Mesenchymal stem cell (in vitro differentiated cells and primary cell): Measurements from ENCODE around the gene HLA-B.
A peak's percentile ranks its signal among the peaks of the same experiment; 100 is the strongest.

Experiments used
- DNase-seq: peaks from one replicate; pipeline ENCODE4 v3.0.0-alpha.2; 2013
- H2AFZ ChIP-seq: one replicate; pipeline ENCODE4 v1.6.1; 2013; ENCODE audit warnings: low read depth, mild to moderate bottlenecking, control low read depth, inconsistent platforms, low read length, moderate library complexity
- H2AK5ac ChIP-seq: 2 replicates; pipeline ENCODE4 v1.6.1; 2013; ENCODE audit warnings: low read length, moderate library complexity, mild to moderate bottlenecking, inconsistent platforms; ENCODE audit not compliant: severe bottlenecking
- H2BK120ac ChIP-seq: one replicate; pipeline ENCODE4 v1.6.1; 2013; ENCODE audit warnings: low read depth, mild to moderate bottlenecking, inconsistent platforms, low read length, moderate library complexity
- H2BK12ac ChIP-seq, 2 experiments: one replicate each; pipeline ENCODE4 v1.6.1; 2013; ENCODE audit warnings: inconsistent platforms in 2 of 2, low read length in 2 of 2, mild to moderate bottlenecking in 2 of 2, moderate library complexity in 2 of 2, control low read depth in 1 of 2
- H2BK15ac ChIP-seq: one replicate; pipeline ENCODE4 v1.6.1; 2013; ENCODE audit warnings: mild to moderate bottlenecking, low read depth, inconsistent platforms; ENCODE audit not compliant: poor library complexity, severe bottlenecking
- H2BK5ac ChIP-seq: 2 replicates; pipeline ENCODE4 v1.6.1; 2013; ENCODE audit warnings: low read depth, mild to moderate bottlenecking, low read length, control low read depth, inconsistent platforms; ENCODE audit not compliant: poor library complexity, severe bottlenecking
- H3K14ac ChIP-seq, 2 experiments: one replicate each; pipeline ENCODE4 v1.6.1; 2013; ENCODE audit warnings: inconsistent platforms in 2 of 2, low read length in 2 of 2, control low read depth in 1 of 2, mild to moderate bottlenecking in 1 of 2, moderate library complexity in 1 of 2
- H3K18ac ChIP-seq, 2 experiments: one replicate each; pipeline ENCODE4 v1.6.1; 2013; ENCODE audit warnings: inconsistent platforms in 2 of 2, low read length in 2 of 2, control low read depth in 1 of 2, low read depth in 1 of 2, mild to moderate bottlenecking in 1 of 2
- H3K23ac ChIP-seq, 2 experiments: one replicate each; pipeline ENCODE4 v1.6.1; 2013; ENCODE audit warnings: inconsistent platforms in 2 of 2, low read length in 2 of 2, mild to moderate bottlenecking in 2 of 2, moderate library complexity in 2 of 2, control low read depth in 1 of 2
- H3K27ac ChIP-seq: 2 replicates; pipeline ENCODE4 v1.5.1; 2013; ENCODE audit warnings: mild to moderate bottlenecking, moderate library complexity, low read length, control low read depth, inconsistent platforms; ENCODE audit not compliant: poor library complexity, severe bottlenecking
- H3K27me3 ChIP-seq, 2 experiments: 2 replicates each; pipeline versions ENCODE4 v1.6.1 to v1.7.0; 2013; ENCODE audit warnings: low read length in 2 of 2, mild to moderate bottlenecking in 2 of 2, moderate library complexity in 2 of 2, control low read depth in 1 of 2, inconsistent platforms in 1 of 2; ENCODE audit not compliant: control insufficient read depth in 1 of 2, insufficient read depth in 1 of 2
- H3K36me3 ChIP-seq, 2 experiments: 2 replicates each; pipeline versions ENCODE4 v1.6.1 to v1.7.0; 2013; ENCODE audit warnings: low read length in 2 of 2, control low read depth in 1 of 2, inconsistent platforms in 1 of 2, low read depth in 1 of 2, mild to moderate bottlenecking in 1 of 2; ENCODE audit not compliant: insufficient read depth in 2 of 2, control insufficient read depth in 1 of 2
- H3K4ac ChIP-seq, 2 experiments: one replicate each; pipeline ENCODE4 v1.6.1; 2013; ENCODE audit warnings: inconsistent platforms in 2 of 2, low read length in 2 of 2, mild to moderate bottlenecking in 2 of 2, moderate library complexity in 2 of 2, control low read depth in 1 of 2, low read depth in 1 of 2
- H3K4me1 ChIP-seq: 2 replicates; pipeline ENCODE4 v1.6.1; 2013; ENCODE audit warnings: low read depth, low read length, control low read depth; ENCODE audit not compliant: control insufficient read depth, insufficient read depth
- H3K4me2 ChIP-seq: 2 replicates; pipeline ENCODE4 v1.6.1; 2013; ENCODE audit warnings: low read length, mild to moderate bottlenecking, inconsistent platforms; ENCODE audit not compliant: poor library complexity, severe bottlenecking
- H3K4me3 ChIP-seq, 2 experiments: 2 replicates each; pipeline versions ENCODE4 v1.5.1 to v1.7.0; 2013; ENCODE audit warnings: low read length in 2 of 2, mild to moderate bottlenecking in 2 of 2, control low read depth in 1 of 2, low read depth in 1 of 2; ENCODE audit not compliant: insufficient read depth in 1 of 2
- H3K79me1 ChIP-seq: replicated peaks from 2 replicates; pipeline ENCODE4 v1.6.1; 2013; ENCODE audit warnings: mild to moderate bottlenecking, control low read depth, low read length, inconsistent platforms; ENCODE audit not compliant: poor library complexity, severe bottlenecking
- H3K9ac ChIP-seq: 2 replicates; pipeline ENCODE4 v1.7.0; 2013; ENCODE audit warnings: mild to moderate bottlenecking, low read length, moderate library complexity
- H3K9me3 ChIP-seq: 2 replicates; pipeline ENCODE4 v1.7.0; 2013; ENCODE audit warnings: mild to moderate bottlenecking, low read length; ENCODE audit not compliant: control insufficient read depth
- H4K8ac ChIP-seq: one replicate; pipeline ENCODE4 v1.6.1; 2013; ENCODE audit warnings: inconsistent platforms, mild to moderate bottlenecking, low read length, moderate library complexity
- H4K91ac ChIP-seq: one replicate; pipeline ENCODE4 v1.6.1; 2013; ENCODE audit warnings: mild to moderate bottlenecking, low read length, inconsistent platforms
- WGBS: methylation state at CpG from one replicate; pipeline ENCODE4 v1.1.7; 2013; ENCODE audit warnings: mixed read lengths; 5-methylcytosine and 5-hydroxymethylcytosine counted together

The HLA-B gene

DNA sequence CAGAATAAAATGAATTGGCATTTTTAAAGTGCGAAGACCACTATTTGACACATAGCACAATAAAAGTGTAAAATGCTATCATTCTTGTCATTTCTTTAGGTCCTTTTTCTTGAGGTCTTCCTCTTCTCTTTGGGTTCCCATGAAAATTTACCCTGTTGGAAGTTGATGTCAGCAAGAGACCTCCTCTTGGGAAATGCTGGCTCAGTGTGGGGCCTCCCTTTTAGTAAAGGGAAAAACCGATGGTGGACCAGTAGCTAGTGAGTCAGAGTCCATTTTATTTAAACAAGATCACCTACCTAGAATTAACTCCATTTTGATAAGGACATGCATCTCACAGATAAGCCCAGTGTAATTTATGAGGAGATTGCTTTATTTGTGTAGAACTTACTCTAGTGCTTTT lies 47.3 kb downstream of the HLA-B start:
- peaks cover 5% of the 10 kb centered on the region for H3K9me3 ChIP-seq

DNA sequence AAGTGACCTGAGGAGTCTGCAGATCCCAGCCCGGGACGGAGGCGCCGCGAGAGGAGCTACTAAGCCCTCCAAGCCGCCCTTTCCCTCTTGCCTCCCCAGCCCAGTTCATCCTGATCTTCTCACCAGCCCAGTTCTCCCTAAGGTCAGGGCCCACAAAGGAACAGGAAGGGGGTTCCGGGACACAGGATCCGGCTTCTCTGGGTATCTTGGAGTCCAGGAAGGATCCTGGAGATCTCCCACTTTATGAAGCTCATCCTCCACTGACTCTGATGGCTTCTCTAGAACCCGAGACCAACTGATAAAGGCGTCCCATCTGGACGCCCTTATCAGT lies 48.2 kb downstream of the HLA-B start:
- no peak overlapping the region for H3K23ac ChIP-seq
- no peak overlapping the region for H3K14ac ChIP-seq
- H3K4ac ChIP-seq = no peak overlapping the region
- no peak overlapping the region for H3K4me2 ChIP-seq
- no peak overlapping the region for H4K91ac ChIP-seq
- no peak overlapping the region for H2BK12ac ChIP-seq
- no peak for DNase-seq
- no peak overlapping the region for H3K9ac ChIP-seq
- H3K18ac ChIP-seq = no peak overlapping the region
- no peak overlapping the region for H2AK5ac ChIP-seq
- no peak overlapping the region for H4K8ac ChIP-seq
- no peak overlapping the region for H2BK15ac ChIP-seq
- no peaks in the 10 kb centered on the region for H3K4me1 ChIP-seq
- H3K4me3 ChIP-seq = no peak overlapping the region
- no peak overlapping the region for H3K27ac ChIP-seq
- peaks cover 33 to 59% of the 10 kb centered on the region in 2 experiments for H3K27me3 ChIP-seq
- H2AFZ ChIP-seq = no peak overlapping the region
- peaks cover 5% of the 10 kb centered on the region for H3K9me3 ChIP-seq
- no peak overlapping the region for H2BK120ac ChIP-seq
- H2BK5ac ChIP-seq = no peak overlapping the region
- H3K79me1 ChIP-seq = no peaks in the 10 kb centered on the region
- peaks cover 0 to 5% of the 10 kb centered on the region in 2 experiments for H3K36me3 ChIP-seq
- 78% methylated on average over 11 of the region's 11 CpGs for WGBS

More for the DNA sequence above, 47.3 kb downstream of the HLA-B start:
- DNase-seq = no peak
- H3K27ac ChIP-seq = no peak overlapping the region
- H3K27me3 ChIP-seq = peaks cover 33 to 56% of the 10 kb centered on the region in 2 experiments
- H2AFZ ChIP-seq = no peak overlapping the region
- H2BK5ac ChIP-seq = no peak overlapping the region
- no peak overlapping the region for H4K91ac ChIP-seq
- H2BK12ac ChIP-seq = no peak overlapping the region
- no peaks in the 10 kb centered on the region for H3K4me1 ChIP-seq
- no peak overlapping the region for H4K8ac ChIP-seq
- WGBS = no CpG with 5 or more reads among the region's 2 CpGs
- no peak overlapping the region for H3K4me2 ChIP-seq
- no peak overlapping the region for H2AK5ac ChIP-seq
- no peak overlapping the region for H3K14ac ChIP-seq
- H3K79me1 ChIP-seq = no peaks in the 10 kb centered on the region
- H3K18ac ChIP-seq = no peak overlapping the region
- no peak overlapping the region for H3K4ac ChIP-seq
- no peak overlapping the region for H3K9ac ChIP-seq
- H3K36me3 ChIP-seq = peaks cover 0 to 5% of the 10 kb centered on the region in 2 experiments
- no peak overlapping the region for H3K23ac ChIP-seq
- H2BK15ac ChIP-seq = no peak overlapping the region
- no peak overlapping the region for H3K4me3 ChIP-seq
- no peak overlapping the region for H2BK120ac ChIP-seq

DNA sequence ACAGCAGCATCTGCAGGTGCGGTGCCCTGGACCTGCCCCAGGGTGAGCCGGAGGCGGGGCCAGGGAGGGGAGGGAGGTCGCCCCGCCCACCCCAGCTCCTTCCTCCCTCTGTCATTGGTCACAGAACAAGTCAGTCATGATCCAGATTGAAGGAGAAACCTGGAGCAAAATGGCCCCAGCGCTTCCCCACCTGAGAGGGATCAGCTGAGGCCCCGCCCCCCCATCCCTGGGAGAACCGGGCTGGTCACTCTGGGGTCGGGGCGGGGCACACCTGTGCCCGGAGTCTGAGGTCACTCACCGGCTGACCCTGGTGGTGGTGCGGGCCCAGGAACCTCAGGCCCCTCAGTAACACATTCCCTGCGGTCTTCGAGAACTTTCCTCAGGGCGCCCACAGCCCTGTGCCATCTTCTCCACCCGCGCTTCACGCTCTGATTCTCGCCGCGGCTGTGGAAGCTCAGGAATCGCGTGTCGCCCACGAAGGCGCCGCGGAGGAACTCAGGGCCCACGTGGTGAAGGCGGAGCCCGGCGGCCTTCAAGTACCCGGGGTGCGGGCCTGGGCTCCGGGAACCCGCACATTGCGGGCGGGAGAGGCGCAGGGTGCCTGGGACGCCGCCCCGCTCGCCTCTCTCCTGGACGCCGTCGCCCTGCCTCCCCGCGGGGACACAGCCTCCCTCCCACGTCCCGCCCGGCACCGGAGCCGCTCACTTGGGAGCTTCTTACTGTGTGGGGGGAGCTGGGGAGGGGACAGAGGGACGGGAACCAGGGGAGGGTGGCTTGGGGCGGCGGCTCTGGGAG lies 48.7 kb downstream of the HLA-B start:
- H2BK5ac ChIP-seq = no peak overlapping the region
- H4K91ac ChIP-seq = no peak overlapping the region
- peaks cover 0 to 5% of the 10 kb centered on the region in 2 experiments for H3K36me3 ChIP-seq
- no peak overlapping the region for H3K4me2 ChIP-seq
- H3K79me1 ChIP-seq = no peaks in the 10 kb centered on the region
- H2BK12ac ChIP-seq = no peak overlapping the region
- peaks cover 33 to 63% of the 10 kb centered on the region in 2 experiments for H3K27me3 ChIP-seq
- H3K9ac ChIP-seq = no peak overlapping the region
- H3K4me1 ChIP-seq = no peaks in the 10 kb centered on the region
- H3K14ac ChIP-seq = no peak overlapping the region
- no peak overlapping the region for H3K4ac ChIP-seq
- no peak overlapping the region for H2BK15ac ChIP-seq
- H2BK120ac ChIP-seq = no peak overlapping the region
- no peak for DNase-seq
- WGBS = 55% methylated on average over 48 of the region's 57 CpGs
- H3K18ac ChIP-seq = no peak overlapping the region
- no peak overlapping the region for H3K4me3 ChIP-seq
- H3K27ac ChIP-seq = no peak overlapping the region
- no peak overlapping the region for H2AFZ ChIP-seq
- no peak overlapping the region for H2AK5ac ChIP-seq
- no peak overlapping the region for H3K23ac ChIP-seq
- peaks cover 5% of the 10 kb centered on the region for H3K9me3 ChIP-seq
- no peak overlapping the region for H4K8ac ChIP-seq

DNA sequence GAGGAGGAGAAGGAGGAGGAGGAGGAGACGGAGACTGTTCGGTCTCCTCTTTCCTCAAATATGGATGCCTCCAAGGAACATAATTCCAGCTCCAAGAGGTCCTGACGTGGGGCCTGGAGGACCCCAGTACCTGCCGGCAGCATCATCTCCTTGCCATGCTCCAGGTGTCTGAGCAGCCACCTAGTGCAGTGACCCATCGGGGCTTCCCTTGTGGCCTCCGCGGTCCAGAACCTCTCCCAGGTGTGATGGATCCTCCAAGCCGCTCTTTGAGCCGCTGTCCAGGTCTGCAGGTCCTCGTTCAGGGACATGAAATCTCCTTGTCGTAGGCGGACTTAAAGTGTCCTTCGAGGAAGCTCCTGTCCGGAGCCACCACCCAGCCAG lies 49.3 kb downstream of the HLA-B start:
- Histone ChIP-seq H3K23ac (no peak overlapping the region), H2BK5ac (no peak overlapping the region), H3K4ac (no peak overlapping the region), H3K14ac (no peak overlapping the region), H2BK12ac (no peak overlapping the region), H2BK15ac (peak overlapping the region; percentile 28), H3K4me3 (no peak overlapping the region), H3K9ac (no peak overlapping the region), H3K27me3 (peaks cover 28 to 66% of the 10 kb centered on the region in 2 experiments), H4K8ac (no peak overlapping the region), H2AK5ac (no peak overlapping the region), H3K36me3 (peaks cover 0 to 5% of the 10 kb centered on the region in 2 experiments), H3K4me1 (no peaks in the 10 kb centered on the region), H3K18ac (no peak overlapping the region), H3K27ac (no peak overlapping the region), H2AFZ (no peak overlapping the region), H4K91ac (no peak overlapping the region), H3K79me1 (no peaks in the 10 kb centered on the region), H2BK120ac (no peak overlapping the region), H3K4me2 (no peak overlapping the region), H3K9me3 (peaks cover 5% of the 10 kb centered on the region)
- 80% methylated on average over 13 of the region's 14 CpGs for WGBS
- DNase-seq = no peak
